ENCODE measurements around the gene PUS10.
A peak's percentile ranks its signal among the peaks of the same experiment; 100 is the strongest.
"Not testable (repeated sequence)": the region's sequence is repeated elsewhere in the genome, so short reads cannot be mapped to it uniquely, and the experiment has no call there.

PUS10 gene, protein sequence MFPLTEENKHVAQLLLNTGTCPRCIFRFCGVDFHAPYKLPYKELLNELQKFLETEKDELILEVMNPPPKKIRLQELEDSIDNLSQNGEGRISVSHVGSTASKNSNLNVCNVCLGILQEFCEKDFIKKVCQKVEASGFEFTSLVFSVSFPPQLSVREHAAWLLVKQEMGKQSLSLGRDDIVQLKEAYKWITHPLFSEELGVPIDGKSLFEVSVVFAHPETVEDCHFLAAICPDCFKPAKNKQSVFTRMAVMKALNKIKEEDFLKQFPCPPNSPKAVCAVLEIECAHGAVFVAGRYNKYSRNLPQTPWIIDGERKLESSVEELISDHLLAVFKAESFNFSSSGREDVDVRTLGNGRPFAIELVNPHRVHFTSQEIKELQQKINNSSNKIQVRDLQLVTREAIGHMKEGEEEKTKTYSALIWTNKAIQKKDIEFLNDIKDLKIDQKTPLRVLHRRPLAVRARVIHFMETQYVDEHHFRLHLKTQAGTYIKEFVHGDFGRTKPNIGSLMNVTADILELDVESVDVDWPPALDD

DNA sequence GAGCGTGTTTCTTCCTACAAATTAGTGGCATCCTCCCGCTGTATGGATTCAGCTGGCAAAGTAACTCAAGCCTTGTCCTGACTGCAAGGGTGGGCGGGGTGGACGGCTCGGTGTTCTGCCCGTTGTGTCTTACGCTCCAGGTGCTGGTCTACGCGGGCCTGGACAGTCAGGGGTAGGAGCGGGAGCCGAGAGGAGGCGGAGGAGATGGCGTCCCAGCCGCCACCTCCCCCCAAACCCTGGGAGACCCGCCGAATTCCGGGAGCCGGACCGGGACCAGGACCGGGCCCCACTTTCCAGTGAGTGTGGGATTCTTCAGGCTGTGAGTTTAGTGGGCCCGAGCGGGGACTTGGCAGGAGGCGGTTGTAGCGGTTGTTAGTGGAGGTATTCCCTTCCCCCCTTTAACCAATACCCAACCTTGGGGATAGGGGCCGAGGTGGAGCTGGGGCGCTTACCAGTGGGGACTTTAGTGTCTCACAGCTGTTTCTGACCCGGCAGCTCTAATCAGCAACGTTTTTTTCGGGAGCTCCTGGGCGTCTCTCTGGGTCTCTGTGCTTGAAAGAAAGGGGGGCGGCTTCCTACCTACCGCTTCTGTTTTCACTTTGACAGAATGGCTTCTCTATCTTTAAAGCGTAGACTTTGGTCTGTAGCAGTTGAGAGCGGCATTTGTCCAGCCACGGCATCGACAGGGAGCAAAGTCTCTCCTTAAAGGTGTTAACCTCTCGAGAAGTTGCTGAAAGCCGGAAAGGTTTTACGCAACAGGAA, at the start of gene PUS10, which contains the start of gene PEX13:
Gene PUS10 (minus strand): TSS at position 700 of the 762 bp plus-strand sequence. CDS start 6,365 bp downstream, outside the sequence.
Gene PEX13 (plus strand): TSS at position 165 of the 762 bp plus-strand sequence. CDS start 40 bp downstream, at position 205.
- peak; percentile 35 to 45 for DNase-seq

DNA sequence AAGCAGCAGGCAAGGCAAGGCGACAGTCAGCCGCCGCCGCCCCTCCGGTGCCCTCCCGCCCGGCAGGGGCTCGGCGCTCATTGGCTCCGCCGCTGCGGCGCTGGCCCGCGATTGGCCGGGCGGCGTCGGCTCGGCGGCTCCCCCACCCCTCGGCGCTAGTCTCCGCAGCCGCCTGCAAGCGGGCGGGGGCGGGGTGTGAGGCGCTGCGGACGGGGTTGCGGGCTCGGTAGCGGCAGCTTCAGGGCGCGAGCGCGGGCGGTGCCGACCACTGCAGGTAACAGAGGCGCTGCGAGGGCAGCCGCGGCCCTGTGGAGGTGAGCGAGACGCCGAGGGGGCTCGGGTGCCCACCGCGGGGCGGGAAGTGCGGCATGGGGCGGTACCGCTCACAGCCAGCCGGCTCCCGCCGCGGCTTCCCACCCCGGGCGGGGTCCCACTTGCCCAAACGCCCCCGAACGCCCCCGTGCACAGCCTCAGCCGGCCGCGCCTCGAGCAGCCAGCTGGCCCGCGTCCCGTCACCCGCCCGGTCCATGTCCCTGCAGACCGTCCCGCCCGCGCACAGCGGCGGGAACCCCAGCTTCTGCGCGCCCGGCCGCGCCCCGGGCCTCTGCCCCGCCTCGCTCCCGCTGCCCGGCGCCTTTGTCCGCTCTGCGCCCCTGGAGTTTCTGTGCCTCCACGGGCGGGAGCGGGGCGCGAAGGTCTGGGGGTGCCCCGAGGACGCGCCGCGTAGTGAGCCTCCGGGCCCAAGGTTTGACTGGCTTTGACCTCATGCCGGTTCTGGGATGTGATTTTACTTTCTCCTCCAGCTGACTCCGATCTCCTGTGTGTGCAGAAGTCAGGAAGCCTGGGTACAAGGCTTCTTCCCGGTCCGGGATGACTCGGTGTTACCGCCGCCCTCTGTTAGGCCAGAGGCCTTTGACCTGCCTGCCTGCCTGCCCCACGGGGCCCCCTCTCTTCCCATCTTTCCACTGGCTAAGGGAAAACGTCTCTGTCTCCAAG, 48.0 kb upstream of the PUS10 start, which contains the start of gene SANBR:
Gene SANBR (plus strand): TSS at position 158 of the 996 bp plus-strand sequence. CDS start 4,480 bp downstream, outside the sequence.
- DNase-seq, result peak; percentile 81 to 84

DNA sequence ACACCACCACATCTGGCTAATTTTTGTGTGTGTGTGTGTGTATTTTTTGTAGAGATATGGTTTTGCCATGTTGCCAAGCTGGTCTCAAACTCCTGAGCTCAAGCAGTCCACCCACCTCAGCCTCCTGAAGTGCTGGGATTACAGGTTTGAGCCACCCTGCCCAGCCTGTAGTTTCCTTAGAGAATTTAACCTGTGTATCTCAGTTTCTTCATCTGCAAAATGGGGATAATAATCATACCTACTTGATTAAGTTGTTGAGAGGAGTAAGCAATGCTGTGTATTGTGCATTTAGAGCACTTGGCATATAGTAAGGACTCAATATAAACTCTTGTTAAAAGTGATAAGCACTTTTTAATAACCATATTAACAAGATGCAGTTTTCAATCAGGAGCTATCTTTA, 41.3 kb upstream of the PUS10 start:
- DNase-seq, result no peak

DNA sequence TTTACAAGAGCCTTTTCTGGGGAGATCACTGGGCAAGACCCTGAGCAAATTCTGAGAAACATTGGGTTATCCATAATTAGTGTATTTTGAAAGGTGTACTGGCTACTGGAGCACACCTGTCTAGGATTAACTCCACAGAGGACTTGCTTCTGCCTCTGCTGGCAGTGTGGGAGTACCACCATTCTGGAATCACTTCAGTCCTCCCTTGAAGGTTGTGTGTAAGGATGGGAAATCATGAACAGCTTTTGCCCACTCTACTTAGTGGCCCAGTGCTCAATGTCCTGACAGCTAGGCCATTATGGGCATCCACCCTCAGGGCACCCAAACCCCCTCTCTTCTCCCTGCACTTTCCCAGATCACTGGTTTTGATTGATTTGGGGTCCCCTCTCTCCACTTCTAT, 39.5 kb upstream of the PUS10 start:
- DNase-seq, result no peak

DNA sequence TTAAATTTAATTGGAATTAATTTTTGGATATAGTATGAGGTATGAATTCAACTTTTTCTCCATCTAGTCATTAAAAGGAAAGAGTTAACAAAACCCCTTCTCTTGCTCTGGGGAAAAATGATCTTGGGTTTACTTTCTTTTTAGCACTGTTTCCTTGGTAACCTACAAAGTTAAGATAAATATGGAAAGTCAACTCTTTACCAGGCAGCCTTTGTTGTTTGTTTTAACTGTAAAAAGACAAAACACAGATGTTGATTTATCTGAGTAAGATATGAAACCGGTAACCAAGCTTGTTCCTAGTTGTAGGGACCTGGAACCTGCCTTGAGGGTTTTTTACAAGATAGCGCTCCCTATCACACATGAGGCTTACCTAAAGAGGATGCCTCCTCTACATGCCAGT, 37.5 kb upstream of the PUS10 start:
- no peak for DNase-seq

DNA sequence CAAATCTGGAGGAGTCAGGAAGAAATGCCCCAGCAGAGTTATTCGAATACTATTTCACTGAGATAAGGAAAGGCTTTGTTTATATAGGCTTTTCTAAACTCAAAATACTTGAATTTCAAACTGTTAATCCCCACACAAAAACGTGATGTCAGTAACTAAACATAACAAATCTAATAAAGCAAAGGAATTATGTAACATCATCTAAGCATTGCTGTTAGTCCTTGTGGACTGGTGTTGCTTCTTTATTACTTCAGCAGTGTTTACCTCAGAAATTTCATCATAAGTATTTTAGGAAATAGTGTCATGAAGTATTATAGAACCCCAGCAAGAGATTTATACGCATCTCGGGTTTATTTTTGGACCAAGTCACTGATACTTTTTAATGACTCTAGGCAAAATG, 27.9 kb upstream of the PUS10 start:
- no peak for DNase-seq

DNA sequence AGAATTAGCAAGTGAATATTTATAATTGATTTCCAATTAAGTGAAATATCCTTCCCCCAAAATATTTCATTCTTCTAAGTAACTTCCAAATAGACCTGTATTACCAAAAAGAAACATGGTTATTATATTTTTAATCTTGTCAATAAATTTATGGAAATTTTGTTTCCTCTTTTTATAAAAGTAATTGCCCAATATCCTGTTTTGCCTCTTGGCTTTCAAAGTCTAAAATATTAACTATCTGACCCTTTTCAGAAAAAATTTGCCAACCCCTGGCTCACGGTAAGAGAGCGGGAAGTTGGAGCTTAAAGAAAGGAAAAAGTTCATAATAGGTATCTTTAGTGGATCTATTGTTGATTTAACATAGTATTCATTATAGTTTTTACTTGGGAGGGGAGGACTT, 27.2 kb upstream of the PUS10 start:
- DNase-seq, result no peak

DNA sequence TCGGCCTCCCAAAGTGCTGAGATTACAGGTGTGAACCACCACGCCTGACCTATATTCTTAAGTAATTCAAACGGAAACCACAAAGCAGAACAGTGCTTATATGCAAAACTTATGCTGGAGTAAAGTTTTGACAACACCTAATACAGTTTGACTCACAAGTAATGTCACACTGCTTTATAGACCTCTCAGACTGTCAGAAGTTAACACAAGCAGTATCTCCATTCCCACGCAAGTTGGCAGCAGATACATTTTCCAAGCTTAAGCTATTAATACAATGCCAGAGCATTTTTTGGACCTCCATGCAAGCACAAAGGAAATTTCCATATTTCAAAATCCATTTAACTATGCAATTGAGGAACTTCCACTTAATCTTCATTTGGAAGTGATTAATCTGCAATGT, 26.6 kb upstream of the PUS10 start:
- no peak for DNase-seq

DNA sequence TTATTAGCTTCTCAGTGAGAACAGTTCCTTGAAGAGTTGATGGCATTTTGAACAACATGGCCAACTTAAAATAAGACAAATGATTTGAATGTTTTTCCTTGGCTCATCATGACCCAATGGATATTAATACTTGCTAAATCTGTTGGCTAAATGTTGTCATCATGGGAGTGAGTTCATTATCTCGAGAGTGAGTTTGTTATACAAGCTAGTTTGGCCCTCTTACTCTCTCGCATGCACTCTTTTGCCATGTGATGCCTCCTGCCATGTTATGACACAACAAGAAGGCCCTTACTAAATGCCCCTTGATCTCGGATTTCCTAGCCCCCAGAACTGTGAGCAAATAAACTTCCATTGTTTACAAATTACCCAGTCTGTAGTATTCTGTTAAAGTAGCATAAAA, 24.8 kb upstream of the PUS10 start:
- DNase-seq, result no peak

DNA sequence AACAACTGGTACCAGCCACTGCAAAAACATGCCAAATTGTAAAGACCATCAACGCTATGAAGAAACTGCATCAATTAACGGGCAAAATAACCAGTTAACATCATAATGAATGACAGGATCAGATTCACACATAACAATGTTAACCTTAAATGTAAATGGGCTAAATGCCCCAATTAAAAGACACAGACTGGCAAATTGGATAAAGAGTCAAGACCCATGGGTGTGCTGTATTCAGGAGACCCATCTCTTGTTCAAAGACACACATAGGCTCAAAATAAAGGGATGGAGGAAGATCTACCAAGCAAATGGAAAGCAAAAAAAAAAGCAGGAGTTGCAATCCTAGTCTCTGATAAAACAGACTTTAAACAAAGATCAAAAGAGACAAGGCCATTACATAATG, 18.6 kb upstream of the PUS10 start:
- not testable (repeated sequence) for DNase-seq

DNA sequence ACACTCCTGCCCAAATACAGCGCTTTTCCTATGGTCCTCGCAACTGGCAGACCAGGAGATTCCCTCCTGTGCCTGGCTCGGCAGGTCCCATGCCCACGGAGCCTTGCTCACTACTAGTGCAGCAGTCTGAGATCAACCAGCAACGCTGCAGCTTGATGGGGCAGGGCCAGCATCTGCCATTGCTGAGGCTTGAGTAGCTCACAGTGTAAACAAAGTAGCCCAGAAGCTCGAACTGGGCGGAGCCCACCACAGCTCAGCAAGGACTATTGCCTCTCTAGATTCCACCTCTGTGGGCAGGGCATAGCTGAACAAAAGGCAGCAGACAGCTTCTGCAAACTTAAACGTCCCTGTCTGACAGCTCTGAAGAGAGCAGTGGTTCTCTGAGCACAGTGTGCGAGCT, 16.5 kb upstream of the PUS10 start:
- not testable (repeated sequence) for DNase-seq

DNA sequence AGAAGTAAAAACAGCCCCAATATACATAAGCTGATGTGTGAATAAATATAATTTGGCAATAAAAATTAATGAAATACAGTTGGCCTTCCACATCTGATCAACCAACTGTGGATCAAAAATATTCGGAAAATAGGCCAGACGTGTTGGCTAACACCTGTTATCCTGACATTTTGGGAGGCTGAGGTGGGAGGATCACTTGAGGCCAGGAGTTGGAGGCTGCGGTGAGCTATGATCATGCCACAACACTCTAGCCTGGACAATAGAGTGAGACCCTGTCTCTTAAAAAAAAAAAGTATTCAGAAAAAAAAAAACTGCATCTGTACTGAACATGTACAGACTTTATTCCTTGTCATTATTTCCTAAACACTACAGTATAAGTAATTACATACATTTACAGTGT, 11.5 kb upstream of the PUS10 start:
- no peak for DNase-seq

DNA sequence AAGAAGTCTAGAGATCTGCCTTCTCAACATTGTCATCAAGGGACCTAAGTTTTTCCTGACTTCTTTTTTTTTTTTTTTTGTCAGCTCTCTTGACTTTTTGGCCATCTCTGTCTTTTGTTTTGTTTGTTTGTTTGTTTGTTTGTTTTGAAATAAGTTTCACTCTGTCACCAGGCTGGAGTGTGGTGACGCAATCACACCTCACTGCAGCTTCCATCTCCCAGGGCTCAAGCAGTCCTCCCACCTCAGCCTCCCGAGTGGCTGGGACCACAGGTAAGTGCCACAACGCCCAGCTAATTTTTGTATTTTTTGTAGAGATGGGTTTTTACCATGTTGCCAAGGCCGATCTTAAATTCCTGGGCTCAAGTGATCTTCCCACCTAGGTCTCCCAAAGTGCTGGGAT, 5.6 kb upstream of the PUS10 start:
- DNase-seq, result no peak

DNA sequence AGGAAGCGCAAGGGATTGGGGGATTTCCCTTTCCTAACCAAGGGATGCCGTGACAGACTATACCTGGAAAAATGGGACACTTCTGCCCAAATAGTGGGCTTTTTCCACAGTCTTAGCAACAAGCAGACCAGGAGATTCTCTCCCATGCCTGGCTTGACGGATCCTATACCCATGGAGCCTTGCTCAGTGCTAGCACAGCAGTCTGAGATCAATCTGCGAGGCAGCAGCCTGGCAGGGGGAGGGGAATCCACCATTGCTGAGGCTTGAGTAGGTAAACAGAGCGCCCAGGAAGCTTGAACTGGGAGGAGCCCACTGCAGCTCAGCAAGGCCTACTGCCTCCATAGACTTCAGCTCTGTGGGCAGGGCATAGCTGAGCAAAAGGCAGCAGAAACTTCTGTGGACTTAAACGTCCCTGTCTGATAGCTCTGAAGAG, 3.2 kb upstream of the PUS10 start:
- no peak for DNase-seq

DNA sequence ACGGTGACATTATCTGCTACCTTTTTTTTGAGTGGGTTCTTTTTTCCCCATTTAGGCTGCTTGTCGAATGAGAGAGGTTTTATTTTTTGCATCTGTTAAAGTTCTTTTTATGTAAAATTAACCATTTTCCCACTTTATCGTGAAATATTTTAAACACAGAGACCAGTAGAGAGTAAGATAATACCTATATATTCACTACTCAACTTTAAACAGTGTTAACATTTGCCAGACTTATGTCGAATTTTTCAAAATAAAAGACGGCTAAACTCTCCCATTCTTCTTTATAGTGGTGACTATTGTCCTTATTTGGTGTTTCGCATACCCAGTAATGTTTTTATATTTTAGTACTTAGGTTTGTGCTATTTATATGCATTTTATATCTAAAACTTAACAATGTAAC, 743 bp upstream of the PUS10 start:
- DNase-seq, result no peak

DNA sequence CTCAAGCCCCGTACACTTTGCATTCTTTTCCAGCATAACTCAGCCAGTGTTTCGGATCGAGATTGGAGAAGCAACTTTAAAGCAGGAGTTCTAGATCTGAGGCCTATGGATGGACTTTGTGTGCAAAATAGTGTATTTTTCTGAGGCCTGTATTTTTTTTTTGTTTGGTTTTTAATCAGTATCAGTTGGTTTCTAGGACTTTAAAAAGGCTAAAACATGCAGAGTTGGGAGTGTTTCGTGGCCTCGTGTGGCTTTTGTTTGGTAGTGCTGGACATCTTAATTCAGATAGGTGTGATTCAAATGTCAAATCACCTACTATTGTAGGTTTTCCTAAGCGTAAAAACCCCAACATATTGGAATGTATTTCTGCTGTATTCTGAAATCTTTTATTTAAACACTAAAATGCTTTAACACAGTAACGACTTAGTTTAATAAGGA, 282 bp upstream of the PUS10 start:
- no peak for DNase-seq

DNA sequence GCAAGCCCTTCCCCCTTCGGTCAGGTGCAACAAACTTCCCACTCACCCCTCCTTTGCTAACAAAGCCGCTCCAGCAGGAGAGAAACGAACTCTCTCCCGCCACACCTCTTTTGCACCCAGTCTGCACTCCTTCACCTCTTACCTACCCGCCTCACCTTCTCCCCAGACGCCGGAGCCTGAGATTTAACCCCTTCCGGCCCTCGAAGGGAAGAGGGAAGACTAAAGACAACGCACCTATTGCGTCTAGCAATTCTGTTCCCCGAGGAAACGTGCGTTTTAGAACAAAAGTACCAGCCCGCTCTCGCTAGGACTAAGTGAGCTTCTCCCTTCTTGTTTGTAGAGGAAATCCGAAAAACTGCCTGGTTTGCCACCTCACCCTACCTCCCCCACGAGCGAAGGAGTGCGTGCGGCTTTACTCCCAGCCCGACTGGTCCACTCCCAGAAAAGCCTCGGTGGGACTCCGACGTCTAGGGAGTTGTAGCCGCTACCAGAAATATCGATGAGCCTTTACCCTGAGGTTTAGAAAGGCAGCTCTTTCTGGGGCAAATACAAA, 976 bp downstream of the PUS10 start:
- DNase-seq, result peak; percentile 53 to 75

DNA sequence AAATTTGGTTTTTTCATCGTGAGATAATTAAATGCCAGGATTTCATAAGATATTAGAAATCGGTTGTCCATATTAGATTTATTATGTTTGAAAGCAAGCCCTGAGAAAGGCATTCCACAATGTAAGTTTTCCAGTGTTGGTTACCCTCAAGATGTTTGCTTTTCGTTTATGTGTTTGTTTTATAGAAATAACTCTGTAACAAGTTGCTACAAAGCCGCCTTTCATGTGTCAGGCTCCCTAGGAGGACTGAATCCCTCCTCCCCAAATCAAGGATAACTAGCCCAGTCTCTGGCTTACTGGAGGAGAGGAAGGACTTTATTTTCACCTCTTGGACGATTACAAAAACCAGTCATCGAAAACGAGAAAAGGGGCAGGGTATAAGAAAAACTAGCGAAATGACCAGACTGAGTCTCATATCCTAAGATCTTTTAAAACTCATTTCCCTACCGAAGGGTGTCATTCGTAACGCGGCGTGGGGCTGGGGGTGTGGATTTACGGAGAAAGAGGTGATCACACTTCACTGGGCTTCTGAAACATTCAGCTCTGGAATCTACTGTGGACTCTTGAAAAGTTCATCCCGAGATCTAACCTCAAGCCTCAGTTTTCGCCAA, 1.6 kb downstream of the PUS10 start:
- DNase-seq, result no peak

DNA sequence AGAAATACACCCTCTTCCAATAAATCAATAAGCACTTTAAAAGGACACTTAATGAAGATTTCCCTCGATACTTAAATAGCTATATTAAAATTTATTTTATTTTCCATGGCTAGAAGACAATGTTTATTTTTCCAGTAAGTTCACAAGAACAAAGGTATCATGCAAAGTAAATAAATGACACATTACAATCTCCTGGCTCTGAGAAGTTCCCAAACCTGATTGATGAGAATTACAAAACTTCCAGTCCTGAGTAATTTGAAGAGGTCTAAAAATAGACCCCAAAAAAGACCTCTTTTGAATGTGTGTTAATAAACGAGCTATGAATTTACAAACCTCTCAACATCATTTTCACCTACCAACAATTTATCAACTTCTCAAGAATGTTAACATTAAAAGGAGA, 2.1 kb downstream of the PUS10 start:
- DNase-seq, result no peak

DNA sequence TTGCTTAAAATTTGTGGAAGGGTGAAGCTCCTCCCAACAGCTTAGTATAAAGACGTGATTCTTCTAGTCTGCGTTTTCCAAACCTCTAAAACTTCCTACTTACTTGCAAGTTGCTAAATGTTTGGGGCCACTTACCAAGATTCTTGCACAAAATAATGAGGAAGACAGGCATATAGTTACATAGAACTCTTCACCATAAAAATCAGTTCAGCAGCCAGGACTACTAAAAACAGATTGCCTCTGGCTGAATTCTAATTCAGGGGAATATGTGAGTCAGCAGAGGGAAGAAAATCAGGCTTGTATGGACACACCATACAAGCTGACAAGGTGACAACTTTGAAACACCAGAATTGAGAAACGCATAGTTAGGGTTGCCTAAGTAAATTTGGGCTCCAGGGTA, 3.3 kb downstream of the PUS10 start:
- no peak for DNase-seq

DNA sequence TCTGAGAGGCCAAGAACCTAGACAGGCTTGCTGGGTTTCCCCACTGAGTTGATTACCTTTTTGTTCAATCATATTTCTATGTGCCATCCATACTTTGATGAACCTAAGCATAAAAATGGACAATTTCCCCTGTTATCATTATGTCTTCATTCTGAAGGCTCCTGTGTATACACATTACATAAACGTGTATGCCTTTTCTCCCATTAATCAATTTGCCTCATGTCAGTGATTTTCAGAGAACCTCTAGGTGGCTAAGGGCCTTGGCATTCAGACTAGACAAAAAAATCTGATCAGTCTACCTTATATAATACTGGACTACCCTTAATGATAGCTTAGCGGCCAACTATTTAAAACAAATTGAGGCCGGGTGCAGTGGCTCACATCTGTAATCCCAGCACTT, 4.7 kb downstream of the PUS10 start:
- DNase-seq, result no peak

DNA sequence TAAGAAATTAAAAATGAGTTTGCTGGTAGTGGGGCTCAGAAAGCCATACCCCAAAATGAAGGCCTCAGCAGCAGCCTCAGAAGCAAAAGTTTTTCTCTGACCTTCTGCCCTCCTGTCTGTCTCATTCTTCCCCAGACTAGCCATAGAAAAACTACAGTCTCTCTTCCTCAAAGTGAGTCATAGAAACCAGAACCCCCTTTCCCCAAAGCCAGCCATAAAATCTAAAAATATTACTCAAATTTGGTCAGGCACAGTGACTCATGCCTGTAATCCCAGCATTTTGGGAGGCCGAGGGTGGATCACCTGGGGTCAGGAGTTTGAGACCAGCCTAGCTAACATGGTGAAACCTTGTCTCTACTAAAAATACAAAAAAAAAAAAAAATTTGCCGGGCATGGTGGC, 5.8 kb downstream of the PUS10 start:
- peak; percentile 10 to 35 for DNase-seq
